ENCODE data around the gene RHOBTB3. TPM values are rescaled to one million over a fixed set of nuclear protein-coding genes. Genes with fewer than 3 reads are reported as not detected.

Gene RHOBTB3
- total and polyA plus RNA-seq, 2 experiments from 2014 or later = 147 to 202 TPM

DNA sequence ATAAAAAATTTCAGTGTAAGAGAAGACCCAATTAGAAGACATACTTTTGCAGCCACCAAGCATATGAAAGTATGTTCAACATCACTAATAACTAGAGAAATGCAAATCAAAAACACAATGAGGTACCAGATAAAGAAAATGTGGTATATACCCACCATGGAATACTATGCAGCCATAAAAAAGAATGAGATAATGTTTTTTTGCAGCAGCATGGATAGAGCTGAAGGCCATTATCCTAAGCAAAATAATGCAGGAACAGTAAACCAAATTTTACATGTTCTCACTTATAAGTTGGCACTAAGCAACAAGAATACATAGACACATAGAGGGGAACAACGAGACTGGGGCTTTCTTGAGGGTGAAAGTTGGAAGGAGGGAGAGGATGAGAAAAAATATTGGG is 41.5 kb upstream of the RHOBTB3 start:
- no peaks in the 10 kb centered on the region for H3K4me1 ChIP-seq (ENCODE audit: insufficient read depth)
- no peaks in the 10 kb centered on the region for H4K20me1 ChIP-seq (ENCODE audit: insufficient read depth)
- in situ Hi-C loops (cut with MboI) = no loop called here
- WGBS, 2 experiments (ENCODE audit: low coverage in 1 of 2, low lambda C conversion rate in 2 of 2, missing lambda C conversion rate in 2 of 2) = 50 to 52% methylated on average over 1 of the region's 1 CpG
- H3K36me3 ChIP-seq (ENCODE audit: low read depth) = no peaks in the 10 kb centered on the region
- H3K9me2 ChIP-seq (ENCODE audit: insufficient read depth) = no peaks in the 10 kb centered on the region
- H3K4me3 ChIP-seq = no peak overlapping the region
- no peaks in the 10 kb centered on the region for H3F3A ChIP-seq (ENCODE audit: insufficient read depth)
- no peaks in the 10 kb centered on the region for H3K79me2 ChIP-seq (ENCODE audit: insufficient read depth)
- TF ChIP-seq EZH2 (IDR thresholded peaks at IDR 0.05; ENCODE audit: insufficient read depth, poor library complexity, severe bottlenecking) (no peak), EZH2phosphoT487 (IDR thresholded peaks at IDR 0.05; ENCODE audit: insufficient read depth, low read depth) (no peak)
- H3K27me3 ChIP-seq (replicated peaks; ENCODE audit: insufficient read depth) = no peaks in the 10 kb centered on the region
- no peak for DNase-seq
- no peak overlapping the region for H3K9ac ChIP-seq
- no peaks in the 10 kb centered on the region for H3K9me3 ChIP-seq (ENCODE audit: low read depth)
- H3K4me2 ChIP-seq (ENCODE audit: unreplicated experiment) = no peak overlapping the region
- H3K27ac ChIP-seq = no peak overlapping the region
- H2AFZ ChIP-seq = no peak overlapping the region

DNA sequence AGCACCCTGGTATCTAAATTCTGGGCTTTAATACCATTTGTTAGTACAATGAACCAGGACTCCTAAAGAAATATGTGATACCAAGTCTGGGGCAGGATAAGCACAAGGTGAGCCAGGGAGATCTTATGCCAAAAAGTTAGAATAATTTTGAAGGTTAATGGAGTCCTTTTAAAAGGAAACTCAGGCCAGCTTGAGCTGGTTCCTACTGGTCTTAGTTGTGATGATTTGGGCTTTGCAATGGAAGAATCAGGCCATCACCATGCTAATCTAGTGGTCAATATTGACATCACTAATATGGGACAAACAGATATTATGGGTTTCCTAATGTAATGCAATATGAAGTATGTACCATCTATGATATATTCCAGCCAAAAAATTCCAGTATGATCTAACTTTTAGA is 40.8 kb upstream of the RHOBTB3 start:
- H3K9me3 ChIP-seq (ENCODE audit: low read depth) = no peaks in the 10 kb centered on the region
- no peak overlapping the region for H3K9ac ChIP-seq
- no peak for DNase-seq
- H2AFZ ChIP-seq = no peak overlapping the region
- no peak overlapping the region for H3K4me3 ChIP-seq
- no peak for TF ChIP-seq EZH2phosphoT487 (IDR thresholded peaks at IDR 0.05; ENCODE audit: insufficient read depth, low read depth)
- no peak for TF ChIP-seq EZH2 (IDR thresholded peaks at IDR 0.05; ENCODE audit: insufficient read depth, poor library complexity, severe bottlenecking)
- H3F3A ChIP-seq (ENCODE audit: insufficient read depth) = no peaks in the 10 kb centered on the region
- no peaks in the 10 kb centered on the region for H3K9me2 ChIP-seq (ENCODE audit: insufficient read depth)
- in situ Hi-C loops (cut with MboI) = no loop called here
- no peaks in the 10 kb centered on the region for H4K20me1 ChIP-seq (ENCODE audit: insufficient read depth)
- no peak overlapping the region for H3K4me2 ChIP-seq (ENCODE audit: unreplicated experiment)
- H3K4me1 ChIP-seq (ENCODE audit: insufficient read depth) = no peaks in the 10 kb centered on the region
- no peaks in the 10 kb centered on the region for H3K27me3 ChIP-seq (replicated peaks; ENCODE audit: insufficient read depth)
- H3K27ac ChIP-seq = no peak overlapping the region
- H3K79me2 ChIP-seq (ENCODE audit: insufficient read depth) = no peaks in the 10 kb centered on the region
- H3K36me3 ChIP-seq (ENCODE audit: low read depth) = no peaks in the 10 kb centered on the region

GRCh38 chr5:95697781-95698681 is 33.1 kb upstream of the RHOBTB3 start:
- DNase-seq = peak; percentile 8
- no peaks in the 10 kb centered on the region for H4K20me1 ChIP-seq (ENCODE audit: insufficient read depth)
- H3K27ac ChIP-seq = no peak overlapping the region
- in situ Hi-C loops (cut with MboI) = no loop called here
- TF ChIP-seq EZH2 (IDR thresholded peaks at IDR 0.05; ENCODE audit: insufficient read depth, poor library complexity, severe bottlenecking) (no peak), EZH2phosphoT487 (IDR thresholded peaks at IDR 0.05; ENCODE audit: insufficient read depth, low read depth) (no peak)
- no peaks in the 10 kb centered on the region for H3K4me1 ChIP-seq (ENCODE audit: insufficient read depth)
- H3K27me3 ChIP-seq (replicated peaks; ENCODE audit: insufficient read depth) = no peaks in the 10 kb centered on the region
- no peaks in the 10 kb centered on the region for H3K36me3 ChIP-seq (ENCODE audit: low read depth)
- H2AFZ ChIP-seq = peak overlapping the region; percentile 51; the same call in 1 of the 2 replicates
- no peaks in the 10 kb centered on the region for H3K9me2 ChIP-seq (ENCODE audit: insufficient read depth)
- no peak overlapping the region for H3K4me2 ChIP-seq (ENCODE audit: unreplicated experiment)
- WGBS, 2 experiments (ENCODE audit: low coverage in 1 of 2, low lambda C conversion rate in 2 of 2, missing lambda C conversion rate in 2 of 2) = 49 to 55% methylated on average over 7 of the region's 7 CpGs
- H3F3A ChIP-seq (ENCODE audit: insufficient read depth) = no peaks in the 10 kb centered on the region
- no peak overlapping the region for H3K9ac ChIP-seq
- H3K79me2 ChIP-seq (ENCODE audit: insufficient read depth) = no peaks in the 10 kb centered on the region
- H3K9me3 ChIP-seq (ENCODE audit: low read depth) = no peaks in the 10 kb centered on the region
- H3K4me3 ChIP-seq = no peak overlapping the region

- H3F3A ChIP-seq (ENCODE audit: insufficient read depth) = no peaks in the 10 kb centered on the region
- H3K27ac ChIP-seq = no peak overlapping the region
- H3K36me3 ChIP-seq (ENCODE audit: low read depth) = no peaks in the 10 kb centered on the region
- H3K9ac ChIP-seq = no peak overlapping the region
- H3K9me3 ChIP-seq (ENCODE audit: low read depth) = no peaks in the 10 kb centered on the region
- H3K27me3 ChIP-seq (replicated peaks; ENCODE audit: insufficient read depth) = no peaks in the 10 kb centered on the region
- no peak for DNase-seq
- H4K20me1 ChIP-seq (ENCODE audit: insufficient read depth) = no peaks in the 10 kb centered on the region
- no peak overlapping the region for H3K4me2 ChIP-seq (ENCODE audit: unreplicated experiment)
- no peak for TF ChIP-seq EZH2phosphoT487 (IDR thresholded peaks at IDR 0.05; ENCODE audit: insufficient read depth, low read depth)
- H3K4me3 ChIP-seq = no peak overlapping the region
- H2AFZ ChIP-seq = no peak overlapping the region
- H3K4me1 ChIP-seq (ENCODE audit: insufficient read depth) = no peaks in the 10 kb centered on the region
- in situ Hi-C loops (cut with MboI) = no loop called here
- WGBS, 2 experiments (ENCODE audit: low coverage in 1 of 2, low lambda C conversion rate in 2 of 2, missing lambda C conversion rate in 2 of 2) = 95 to 98% methylated on average over 1 of the region's 1 CpG
- H3K9me2 ChIP-seq (ENCODE audit: insufficient read depth) = no peaks in the 10 kb centered on the region
- no peaks in the 10 kb centered on the region for H3K79me2 ChIP-seq (ENCODE audit: insufficient read depth)
Measured at GRCh38 chr5:95699337-95699736, 31.8 kb upstream of the RHOBTB3 start.

- Histone ChIP-seq H3K4me2 (ENCODE audit: unreplicated experiment) (no peak overlapping the region), H3K79me2 (ENCODE audit: insufficient read depth) (no peaks in the 10 kb centered on the region), H3K36me3 (ENCODE audit: low read depth) (no peaks in the 10 kb centered on the region), H3F3A (ENCODE audit: insufficient read depth) (no peaks in the 10 kb centered on the region), H3K27me3 (replicated peaks; ENCODE audit: insufficient read depth) (no peaks in the 10 kb centered on the region), H3K4me3 (no peak overlapping the region), H4K20me1 (ENCODE audit: insufficient read depth) (no peaks in the 10 kb centered on the region), H3K9ac (no peak overlapping the region), H3K27ac (no peak overlapping the region), H3K4me1 (ENCODE audit: insufficient read depth) (no peaks in the 10 kb centered on the region), H2AFZ (no peak overlapping the region), H3K9me2 (ENCODE audit: insufficient read depth) (no peaks in the 10 kb centered on the region), H3K9me3 (ENCODE audit: low read depth) (no peaks in the 10 kb centered on the region)
- in situ Hi-C loops (cut with MboI) = no loop called here
- no peak for TF ChIP-seq EZH2 (IDR thresholded peaks at IDR 0.05; ENCODE audit: insufficient read depth, poor library complexity, severe bottlenecking)
- TF ChIP-seq EZH2phosphoT487 (IDR thresholded peaks at IDR 0.05; ENCODE audit: insufficient read depth, low read depth) = no peak
- no peak for DNase-seq
Measured at GRCh38 chr5:95701074-95701473, 30.1 kb upstream of the RHOBTB3 start.
